HG03139 (cell line): ENCODE results near the gene DYNLRB1.

ENCODE experiments used
- ATAC-seq: cut with Tn5 transposase; IDR thresholded peaks from one replicate; pipeline ENCODE4 v1.9.1; 2021; ENCODE audit not compliant: unreplicated experiment

DYNLRB1 gene

DNA sequence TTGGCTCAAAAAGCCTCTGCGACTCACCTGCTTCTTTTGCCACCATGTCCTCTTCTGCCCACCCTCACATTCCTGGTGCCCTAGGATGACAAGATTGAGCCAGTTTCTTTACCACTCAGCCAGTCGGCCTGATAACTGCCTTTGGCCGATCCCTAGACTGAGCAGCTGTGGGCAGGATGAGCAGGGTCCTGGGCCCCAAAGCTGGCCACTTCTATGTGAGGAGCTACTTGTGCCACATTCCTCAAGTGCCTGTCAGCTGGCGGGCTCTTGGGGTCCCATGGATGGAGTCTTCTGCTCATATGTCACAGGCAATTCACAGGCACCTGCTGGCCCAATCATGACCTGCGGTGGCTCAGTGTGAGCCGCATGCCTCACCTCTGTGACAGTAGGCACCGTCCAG lies 16.5 kb downstream of the DYNLRB1 start:
- no peak for ATAC-seq

GRCh38 chr20:34534391-34535165 lies 18.4 kb downstream of the DYNLRB1 start:
- ATAC-seq = no peak

DNA sequence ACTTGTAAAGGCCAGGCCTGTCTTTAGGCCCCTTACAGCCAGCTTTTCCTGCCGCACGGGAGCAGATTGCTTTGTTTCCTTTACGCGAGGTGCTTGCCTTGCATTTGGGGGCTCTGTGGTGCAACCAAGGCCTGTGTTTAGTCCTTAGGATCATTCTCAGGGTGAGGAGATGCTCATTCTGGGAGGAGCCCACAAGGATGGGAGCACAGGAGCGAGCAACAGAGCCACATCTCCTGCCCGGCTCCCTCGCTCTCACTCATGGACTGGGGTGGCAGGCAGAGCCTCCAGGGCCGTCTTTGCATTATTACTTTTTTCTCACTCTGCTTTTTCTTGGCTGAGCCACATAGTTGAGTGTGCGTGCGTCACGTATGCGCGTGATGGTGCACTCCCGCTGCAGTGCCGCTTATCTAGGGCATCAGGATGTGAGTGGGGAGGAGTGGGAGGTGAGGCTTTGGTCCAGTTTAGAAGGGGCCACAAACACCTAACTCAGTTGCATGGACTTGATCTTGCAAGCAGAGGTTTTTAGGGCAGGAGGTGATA lies 19.1 kb downstream of the DYNLRB1 start:
- no peak for ATAC-seq

DNA sequence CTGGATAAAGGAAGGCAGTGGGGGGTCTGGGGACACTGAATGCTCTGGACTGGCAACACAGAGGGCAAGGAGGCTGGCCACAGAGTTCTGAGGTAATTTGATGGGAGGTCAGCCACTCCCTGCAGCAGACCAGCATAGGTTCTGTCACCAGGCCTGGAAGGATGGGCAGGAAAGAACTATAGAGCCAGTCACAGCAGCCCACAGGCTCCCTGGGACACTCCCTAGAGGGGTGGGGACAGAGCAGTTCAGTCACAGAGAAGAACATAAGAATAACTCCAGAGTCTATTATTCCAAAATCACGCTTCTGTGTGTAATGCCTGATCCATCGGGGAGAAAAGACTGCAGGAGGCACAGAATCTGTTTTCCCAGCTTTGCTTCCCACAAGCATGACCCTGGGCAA lies 19.6 kb downstream of the DYNLRB1 start:
- no peak for ATAC-seq

GRCh38 chr20:34536798-34537394 lies 20.7 kb downstream of the DYNLRB1 start:
- ATAC-seq = no peak

- no peak for ATAC-seq
Measured at GRCh38 chr20:34537651-34538050, 21.4 kb downstream of the DYNLRB1 start.

GRCh38 chr20:34538671-34539123 lies 22.5 kb downstream of the DYNLRB1 start:
- ATAC-seq = no peak

DNA sequence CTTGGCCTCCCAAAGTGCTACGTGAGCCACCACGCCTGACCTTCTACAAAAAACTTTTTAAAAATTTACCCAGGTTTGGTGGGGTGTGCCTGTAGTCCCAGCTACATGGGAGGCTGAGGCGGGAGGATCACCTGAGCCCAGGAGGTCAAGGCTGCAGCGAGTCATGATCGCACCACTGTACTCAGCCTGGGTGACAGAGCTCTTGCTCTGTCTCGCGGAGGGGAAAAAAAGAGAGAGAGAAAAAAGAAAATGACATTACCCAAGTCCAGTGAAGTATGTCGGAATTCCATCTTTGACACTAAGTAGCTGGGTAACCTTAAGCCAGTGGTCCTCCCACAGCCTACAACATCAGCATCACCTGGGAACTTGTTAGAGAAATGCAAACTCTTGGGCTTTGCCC lies 23.5 kb downstream of the DYNLRB1 start:
- no peak for ATAC-seq

- no peak for ATAC-seq
Measured at GRCh38 chr20:34540596-34541263, 24.5 kb downstream of the DYNLRB1 start.

DNA sequence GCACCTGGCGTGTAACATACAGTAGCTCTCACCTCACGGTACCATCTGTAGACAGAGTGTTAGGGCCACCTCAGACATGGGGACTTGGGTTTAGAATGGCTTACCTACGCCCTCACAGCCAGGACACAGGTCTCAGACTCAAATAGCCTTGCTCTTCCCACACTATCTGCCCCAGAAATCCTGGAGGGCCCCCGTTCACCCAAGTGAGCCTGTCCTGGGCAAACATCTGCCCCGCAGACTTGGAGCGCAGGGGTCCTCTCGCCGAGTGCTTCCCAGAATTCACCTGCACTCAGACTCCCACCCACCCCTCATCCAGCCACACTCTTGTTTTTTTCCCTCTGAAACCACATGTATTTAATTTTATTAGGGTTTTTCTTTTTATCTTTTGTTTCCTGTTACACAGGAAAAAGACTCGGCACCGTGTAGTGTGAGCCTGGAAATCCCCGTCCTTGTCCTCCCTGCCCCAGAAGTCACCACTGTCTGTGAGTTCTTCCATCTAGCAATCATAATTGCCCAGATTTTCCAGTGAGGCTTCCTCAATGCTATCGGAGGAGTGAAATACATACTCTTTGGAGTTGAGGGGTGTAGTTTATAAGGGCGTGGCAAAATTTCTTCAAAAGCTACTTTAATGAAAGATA lies 25.2 kb downstream of the DYNLRB1 start:
- no peak for ATAC-seq

DNA sequence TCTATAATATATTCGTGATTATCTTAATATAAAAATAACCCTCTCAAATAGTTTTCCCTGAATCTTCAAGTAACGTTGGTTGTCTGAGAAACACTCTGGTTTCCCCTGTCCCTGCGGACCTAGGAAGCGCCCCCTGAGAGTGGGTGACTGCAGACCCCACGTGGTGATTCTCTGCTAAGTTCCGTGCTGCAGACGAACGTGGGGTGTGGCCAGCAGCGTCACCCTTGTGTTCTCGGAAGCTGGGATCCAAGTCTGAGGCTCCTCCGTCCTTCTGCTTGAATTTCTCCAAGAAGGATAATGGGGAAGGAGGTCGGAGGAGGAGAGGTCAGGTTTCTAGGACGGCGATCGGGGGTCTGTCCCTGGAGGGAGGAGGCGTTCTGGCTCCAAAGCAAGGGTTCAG lies 25.7 kb downstream of the DYNLRB1 start:
- ATAC-seq = no peak

DNA sequence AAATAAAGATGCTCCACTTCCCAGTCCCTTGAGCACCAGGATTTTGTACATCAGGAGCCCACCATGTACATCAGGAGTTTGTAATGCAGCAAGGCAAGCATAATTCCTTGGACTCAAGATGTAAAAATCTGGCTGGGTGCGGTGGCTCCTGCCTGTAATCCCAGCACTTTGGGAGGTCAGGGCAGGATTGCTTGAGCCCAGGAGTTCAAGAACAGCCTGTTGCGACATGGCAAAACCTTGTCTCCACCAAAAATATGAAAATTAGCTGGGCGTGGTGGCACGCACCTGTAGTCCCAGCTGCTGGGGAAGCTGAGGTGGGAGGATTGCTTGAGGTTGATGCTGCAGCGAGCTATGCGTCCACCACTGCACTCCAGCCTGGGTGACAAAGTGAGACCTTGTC lies 26.2 kb downstream of the DYNLRB1 start:
- ATAC-seq = no peak

DNA sequence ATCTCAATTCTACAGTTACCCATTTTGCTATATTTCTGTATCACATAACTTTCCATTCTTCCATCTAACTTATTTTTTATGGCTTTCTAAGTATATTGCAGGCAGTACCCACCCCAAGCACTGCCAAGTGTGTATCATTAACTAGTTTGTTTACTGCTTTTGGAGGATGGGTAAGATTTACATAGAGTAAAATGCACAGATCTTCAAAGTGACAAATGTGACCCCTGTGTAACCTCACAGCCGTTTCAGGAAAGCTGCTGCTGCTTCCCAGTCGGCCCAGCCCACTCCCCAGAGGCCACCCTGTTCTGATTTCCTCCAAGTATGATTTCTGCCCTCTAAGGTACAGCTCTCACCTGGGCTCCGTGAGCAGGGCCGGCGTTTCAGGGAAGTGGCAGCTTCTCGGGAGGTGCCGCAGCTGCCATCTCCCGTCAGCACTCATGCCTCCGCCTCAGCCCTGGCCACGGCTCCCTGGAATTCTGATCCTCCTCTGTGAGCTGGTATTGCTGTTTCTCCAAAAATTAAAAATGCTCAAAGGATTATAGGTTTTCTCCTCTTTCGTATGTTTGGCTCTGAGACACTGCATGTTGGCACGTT lies 27.3 kb downstream of the DYNLRB1 start:
- no peak for ATAC-seq

GRCh38 chr20:34544109-34544796 lies 28.0 kb downstream of the DYNLRB1 start:
- no peak for ATAC-seq

DNA sequence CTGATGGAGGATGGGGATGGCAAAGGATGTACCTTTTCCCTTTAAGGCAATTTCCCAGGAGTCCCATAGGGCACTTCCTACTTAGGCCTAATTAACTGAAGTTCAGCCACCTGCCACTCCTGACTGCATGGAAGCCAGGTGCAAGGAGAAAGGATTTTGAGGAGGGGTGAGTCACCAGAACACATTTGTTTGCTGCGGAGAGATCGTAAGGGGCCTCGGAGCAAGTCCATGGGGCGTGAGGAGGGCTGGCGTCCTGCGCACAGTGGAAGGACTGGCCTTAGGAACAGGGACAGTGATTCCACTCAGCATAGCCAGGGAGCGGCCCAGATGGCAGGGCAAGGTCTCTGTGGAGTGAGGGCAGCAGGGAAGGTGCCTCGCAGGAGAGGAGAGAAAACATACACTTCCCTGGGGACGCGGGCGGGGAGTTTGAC lies 30.5 kb downstream of the DYNLRB1 start:
- no peak for ATAC-seq

DNA sequence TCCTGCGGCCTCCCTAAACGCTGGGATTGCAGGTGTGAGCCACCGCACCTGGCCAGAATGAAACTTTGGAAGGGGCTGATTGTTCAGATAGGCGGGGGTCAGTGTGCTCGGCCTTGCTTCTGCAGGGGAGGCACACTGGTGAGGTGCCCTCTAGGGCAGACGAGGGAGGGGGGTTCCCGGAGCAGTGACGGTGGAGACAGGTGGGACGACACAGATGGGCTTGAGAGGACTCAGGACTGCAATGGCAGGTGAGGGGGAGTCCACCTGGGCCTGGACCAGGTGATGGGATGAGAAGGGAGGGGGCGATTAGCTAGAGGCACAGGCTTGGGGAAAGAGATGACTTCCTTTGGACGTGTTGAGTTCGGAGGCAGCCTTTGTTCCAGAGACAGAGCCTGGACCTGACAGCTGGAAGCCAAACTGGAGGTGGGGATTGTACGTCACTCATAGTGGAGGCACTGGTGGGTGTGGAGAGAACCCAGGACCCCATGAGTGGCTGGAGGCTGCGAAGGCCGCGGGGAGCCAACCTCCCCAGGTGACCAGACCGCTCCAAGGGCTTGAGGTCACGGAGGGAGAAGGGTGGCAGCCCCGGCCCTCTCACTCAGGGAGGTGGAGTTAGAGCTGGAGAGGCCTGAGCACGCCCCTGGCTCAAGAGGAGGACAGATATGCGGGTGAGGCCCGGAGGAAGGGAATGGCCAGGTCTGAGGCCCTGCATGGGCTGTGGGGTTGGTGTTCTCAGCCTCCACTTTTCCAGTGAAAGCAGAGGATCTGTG lies 31.8 kb downstream of the DYNLRB1 start:
- ATAC-seq = no peak

- no peak for ATAC-seq
Measured at GRCh38 chr20:34549291-34549928, 33.2 kb downstream of the DYNLRB1 start.

DNA sequence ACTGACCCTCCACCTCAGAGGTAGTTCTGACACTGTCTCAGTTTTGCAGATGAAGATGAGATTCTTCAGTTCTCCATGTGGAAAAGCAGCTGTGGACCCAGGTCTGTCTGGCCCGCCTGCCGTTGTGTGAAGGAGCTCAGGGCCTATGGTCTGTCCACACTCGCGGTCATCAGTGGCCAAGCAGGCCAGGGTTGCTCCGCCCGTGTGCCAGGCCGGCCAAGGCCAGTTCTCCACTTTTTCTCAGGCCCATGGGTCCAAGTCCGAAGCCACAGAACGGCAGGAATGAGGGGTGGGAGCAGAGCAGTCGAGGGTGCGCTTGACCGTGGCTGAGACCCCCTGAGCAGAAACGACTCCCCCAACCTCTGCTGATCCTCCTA lies 33.7 kb downstream of the DYNLRB1 start:
- ATAC-seq = no peak

- no peak for ATAC-seq
Measured at GRCh38 chr20:34552569-34552968, 36.3 kb downstream of the DYNLRB1 start.
